DND-41 (cell line): ENCODE results near the gene TTLL7.

Experiments used
- ATAC-seq: fragments of 200-7000 bp; cut with Tn5 transposase; 3 replicates; pipeline ENCODE4 v1.9.1; 2021; ENCODE audit warnings: low read depth; ENCODE audit not compliant: insufficient read depth
- DNase-seq: peaks from one replicate; pipeline ENCODE4 v3.0.0-alpha.2; 2020
- H2AFZ ChIP-seq: 2 replicates; pipeline ENCODE4 v1.6.0; 2012; ENCODE audit warnings: low read depth, low read length
- H3K27ac ChIP-seq: 2 replicates; pipeline ENCODE4 v1.5.1; 2012; ENCODE audit warnings: low read length, inconsistent platforms
- H3K27me3 ChIP-seq: fragments of 200-600 bp; sonication (generic); 2 replicates; pipeline ENCODE4 v1.6.0; 2012; ENCODE audit warnings: low read length, mild to moderate bottlenecking, inconsistent platforms; ENCODE audit not compliant: insufficient read depth, poor library complexity
- H3K36me3 ChIP-seq: 2 replicates; pipeline ENCODE4 v1.5.1; 2012; ENCODE audit warnings: low read length, inconsistent platforms; ENCODE audit not compliant: insufficient read depth
- H3K4me1 ChIP-seq: 2 replicates; pipeline ENCODE4 v1.5.1; 2012; ENCODE audit warnings: mild to moderate bottlenecking, low read length; ENCODE audit not compliant: insufficient read depth
- H3K4me2 ChIP-seq: 2 replicates; pipeline ENCODE4 v1.6.0; 2012; ENCODE audit warnings: mild to moderate bottlenecking, moderate library complexity, low read length, inconsistent platforms; ENCODE audit not compliant: insufficient read depth
- H3K4me3 ChIP-seq, 2 experiments: fragments of 200-600 bp in 1 of 2; shearing (Covaris generic) in 1 of 2; 2 replicates each; pipeline ENCODE4 v1.5.1; 2012 to 2016; ENCODE audit warnings: inconsistent platforms in 2 of 2, low read length in 2 of 2, mild to moderate bottlenecking in 2 of 2, low read depth in 1 of 2, moderate library complexity in 1 of 2
- H3K79me2 ChIP-seq: 2 replicates; pipeline ENCODE4 v1.6.0; 2012; ENCODE audit warnings: low read length, inconsistent platforms; ENCODE audit not compliant: insufficient read depth
- H3K9ac ChIP-seq: 2 replicates; pipeline ENCODE4 v1.6.0; 2012; ENCODE audit warnings: low read depth, mild to moderate bottlenecking, inconsistent platforms, low read length, moderate library complexity
- H3K9me3 ChIP-seq: 2 replicates; pipeline ENCODE4 v1.5.1; 2012; ENCODE audit warnings: low read length, moderate library complexity, mild to moderate bottlenecking, inconsistent platforms; ENCODE audit not compliant: insufficient read depth, severe bottlenecking
- H4K20me1 ChIP-seq: 2 replicates; pipeline ENCODE4 v1.6.0; 2012; ENCODE audit warnings: low read length; ENCODE audit not compliant: insufficient read depth
- CTCF ChIP-seq: IDR thresholded peaks from 2 replicates; pipeline ENCODE4 v1.5.1; 2012; ENCODE audit warnings: borderline replicate concordance, low read length, moderate library complexity, mild to moderate bottlenecking; ENCODE audit not compliant: poor library complexity, severe bottlenecking; ENCODE audit errors: extremely low read depth
- EZH2 ChIP-seq: IDR thresholded peaks from 3 replicates; pipeline ENCODE4 v1.6.1; 2012; ENCODE audit warnings: borderline replicate concordance, low read depth, mild to moderate bottlenecking, moderate library complexity, low read length, inconsistent platforms; ENCODE audit not compliant: severe bottlenecking

The TTLL7 gene

GRCh38 chr1:83849191-83850061 lies 149.5 kb downstream of the TTLL7 start:
- H3K4me2 ChIP-seq = no peak overlapping the region
- no peaks in the 10 kb centered on the region for H3K9me3 ChIP-seq
- no peak overlapping the region for H3K9ac ChIP-seq
- H3K79me2 ChIP-seq = no peaks in the 10 kb centered on the region
- H3K27ac ChIP-seq = no peak overlapping the region
- ATAC-seq = no peak
- H4K20me1 ChIP-seq = no peaks in the 10 kb centered on the region
- no peak for TF ChIP-seq EZH2
- no peak for TF ChIP-seq CTCF
- H3K36me3 ChIP-seq = no peaks in the 10 kb centered on the region
- DNase-seq = no peak
- no peak overlapping the region for H2AFZ ChIP-seq
- H3K27me3 ChIP-seq = no peaks in the 10 kb centered on the region
- no peaks in the 10 kb centered on the region for H3K4me1 ChIP-seq
- no peak overlapping the region for H3K4me3 ChIP-seq

- H3K9ac ChIP-seq = no peak overlapping the region
- H3K4me1 ChIP-seq = no peaks in the 10 kb centered on the region
- DNase-seq (no peak), ATAC-seq (no peak)
- H3K9me3 ChIP-seq = no peaks in the 10 kb centered on the region
- no peak overlapping the region for H2AFZ ChIP-seq
- H3K79me2 ChIP-seq = no peaks in the 10 kb centered on the region
- H3K27ac ChIP-seq = no peak overlapping the region
- H4K20me1 ChIP-seq = no peaks in the 10 kb centered on the region
- H3K36me3 ChIP-seq = no peaks in the 10 kb centered on the region
- no peak overlapping the region for H3K4me2 ChIP-seq
- H3K27me3 ChIP-seq = no peaks in the 10 kb centered on the region
- TF ChIP-seq EZH2 = no peak
- TF ChIP-seq CTCF = no peak
- no peak overlapping the region for H3K4me3 ChIP-seq
These were observed 152.8 kb downstream of the TTLL7 start for GRCh38 chr1:83846138-83846537.

- Histone ChIP-seq H3K79me2 (no peaks in the 10 kb centered on the region), H3K27ac (no peak overlapping the region), H3K4me3 (no peak overlapping the region), H3K4me2 (no peak overlapping the region), H4K20me1 (no peaks in the 10 kb centered on the region), H3K27me3 (no peaks in the 10 kb centered on the region), H3K4me1 (no peaks in the 10 kb centered on the region), H3K9ac (no peak overlapping the region), H3K36me3 (no peaks in the 10 kb centered on the region), H3K9me3 (no peaks in the 10 kb centered on the region), H2AFZ (no peak overlapping the region)
- DNase-seq = no peak
- no peak for ATAC-seq
- TF ChIP-seq CTCF = no peak
- no peak for TF ChIP-seq EZH2
These were observed 153.4 kb downstream of the TTLL7 start for GRCh38 chr1:83845437-83846071.
